ENCODE data around the gene AMH. TPM values are rescaled to one million over a fixed set of nuclear protein-coding genes. Genes with fewer than 3 reads are reported as not detected.
A peak's percentile ranks its signal among the peaks of the same experiment; 100 is the strongest.

Gene AMH
- total RNA-seq, 1 donor from 2014 or later = 1.9 TPM

- no peak overlapping the region for H3K4me3 ChIP-seq
- H3K9me3 ChIP-seq = no peaks in the 10 kb centered on the region
- DNase-seq (no peak), ATAC-seq (no peak)
- H3K27ac ChIP-seq = no peak overlapping the region
- TF ChIP-seq, protein P1, sequence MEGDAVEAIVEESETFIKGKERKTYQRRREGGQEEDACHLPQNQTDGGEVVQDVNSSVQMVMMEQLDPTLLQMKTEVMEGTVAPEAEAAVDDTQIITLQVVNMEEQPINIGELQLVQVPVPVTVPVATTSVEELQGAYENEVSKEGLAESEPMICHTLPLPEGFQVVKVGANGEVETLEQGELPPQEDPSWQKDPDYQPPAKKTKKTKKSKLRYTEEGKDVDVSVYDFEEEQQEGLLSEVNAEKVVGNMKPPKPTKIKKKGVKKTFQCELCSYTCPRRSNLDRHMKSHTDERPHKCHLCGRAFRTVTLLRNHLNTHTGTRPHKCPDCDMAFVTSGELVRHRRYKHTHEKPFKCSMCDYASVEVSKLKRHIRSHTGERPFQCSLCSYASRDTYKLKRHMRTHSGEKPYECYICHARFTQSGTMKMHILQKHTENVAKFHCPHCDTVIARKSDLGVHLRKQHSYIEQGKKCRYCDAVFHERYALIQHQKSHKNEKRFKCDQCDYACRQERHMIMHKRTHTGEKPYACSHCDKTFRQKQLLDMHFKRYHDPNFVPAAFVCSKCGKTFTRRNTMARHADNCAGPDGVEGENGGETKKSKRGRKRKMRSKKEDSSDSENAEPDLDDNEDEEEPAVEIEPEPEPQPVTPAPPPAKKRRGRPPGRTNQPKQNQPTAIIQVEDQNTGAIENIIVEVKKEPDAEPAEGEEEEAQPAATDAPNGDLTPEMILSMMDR (IDR thresholded peaks at IDR 0.05) = peak; percentile 64
- H3K27me3 ChIP-seq (ENCODE audit: low read depth) = no peaks in the 10 kb centered on the region
- intact Hi-C loops (cut with DNase I) = no loop called here
- peaks cover 18% of the 10 kb centered on the region for H3K4me1 ChIP-seq
- no peaks in the 10 kb centered on the region for H3K36me3 ChIP-seq
These were observed 12.5 kb downstream of the AMH start for GRCh38 chr19:2261438-2262172.

DNA sequence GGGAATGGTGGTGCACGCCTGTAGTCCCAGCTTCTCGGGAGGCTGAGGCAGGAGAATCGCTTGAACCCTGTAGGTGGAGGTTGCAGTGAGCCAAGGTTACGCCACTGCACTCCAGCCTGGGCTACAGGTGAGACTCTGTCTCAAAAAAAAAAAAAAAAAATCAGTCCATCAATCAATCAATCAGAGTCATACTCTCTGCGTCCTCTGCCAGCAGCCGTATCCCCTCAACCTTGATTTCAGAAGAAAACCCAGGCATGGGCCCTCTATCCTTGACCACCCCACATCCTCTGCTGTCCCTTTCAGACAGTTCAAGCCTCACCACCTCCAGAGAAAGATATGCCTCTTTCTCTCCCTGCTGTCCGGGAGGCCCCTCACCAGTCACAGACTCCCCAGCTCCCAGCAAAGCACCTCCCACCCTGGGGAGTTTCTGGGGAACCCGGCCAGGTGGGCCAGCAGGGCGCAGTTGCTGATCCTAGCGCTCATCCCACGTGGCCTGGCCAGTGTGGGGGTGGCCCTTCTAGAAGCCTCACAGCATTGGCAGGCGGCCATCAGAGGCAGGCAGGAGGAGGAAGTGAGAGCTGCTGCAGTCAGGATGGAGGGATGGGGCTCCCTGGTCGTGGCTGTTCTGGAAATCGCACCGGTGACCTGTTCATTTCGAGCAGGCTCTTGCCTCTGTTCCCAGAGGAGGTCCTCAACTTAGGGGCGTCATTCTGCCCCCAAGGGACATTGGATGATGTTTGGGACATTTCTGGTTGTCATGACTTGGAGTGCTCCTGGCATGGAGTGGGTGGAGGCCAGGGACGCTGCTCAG, 17.3 kb downstream of the AMH start:
- Histone ChIP-seq H3K4me1 (peaks cover 45% of the 10 kb centered on the region), H3K9me3 (no peaks in the 10 kb centered on the region), H3K27me3 (ENCODE audit: low read depth) (no peaks in the 10 kb centered on the region), H3K36me3 (peaks cover 3% of the 10 kb centered on the region), H3K4me3 (peak overlapping the region; percentile 14), H3K27ac (peak overlapping the region; percentile 20)
- DNase-seq (peak; percentile 94), ATAC-seq (peak in 1 of 2 donors; percentile 20)
- intact Hi-C loops (cut with DNase I) = no loop called here
- TF ChIP-seq, protein P1 (IDR thresholded peaks at IDR 0.05) = no peak

DNA sequence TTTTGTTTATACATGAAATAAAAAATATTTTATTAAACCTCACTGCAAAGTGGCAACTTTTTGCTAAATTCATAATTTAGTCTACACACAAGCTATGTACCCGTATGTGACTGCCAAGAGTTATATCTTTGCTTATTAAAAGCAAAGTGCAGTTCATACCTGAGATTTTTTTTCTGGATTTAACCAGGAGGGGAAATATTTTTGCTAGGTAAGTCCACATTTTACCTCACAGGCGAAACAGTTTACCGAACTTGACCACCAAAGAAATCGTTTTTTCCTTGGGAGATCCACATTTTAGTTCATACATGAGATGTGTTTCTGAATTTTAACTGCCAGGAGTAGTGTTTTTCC, 19.3 kb downstream of the AMH start:
- H3K4me1 ChIP-seq = peaks cover 66% of the 10 kb centered on the region
- ATAC-seq = no peak
- peaks cover 24% of the 10 kb centered on the region for H3K36me3 ChIP-seq

GRCh38 chr19:2268861-2269243, 19.7 kb downstream of the AMH start:
- TF ChIP-seq, protein P1 (IDR thresholded peaks at IDR 0.05) = no peak
- peaks cover 70% of the 10 kb centered on the region for H3K4me1 ChIP-seq
- intact Hi-C loops (cut with DNase I) = no loop called here
- peak overlapping the region; percentile 56 for H3K27ac ChIP-seq
- H3K36me3 ChIP-seq = peaks cover 25% of the 10 kb centered on the region
- peak overlapping the region; percentile 92 for H3K4me3 ChIP-seq
- ATAC-seq (no peak), DNase-seq (no peak)
- H3K9me3 ChIP-seq = no peaks in the 10 kb centered on the region
- no peaks in the 10 kb centered on the region for H3K27me3 ChIP-seq (ENCODE audit: low read depth)

More for the DNA sequence above, 19.3 kb downstream of the AMH start:
- intact Hi-C loops (cut with DNase I) = no loop called here
- TF ChIP-seq, protein P1 (IDR thresholded peaks at IDR 0.05) = no peak
- Histone ChIP-seq H3K4me3 (peak overlapping the region; percentile 92), H3K9me3 (no peaks in the 10 kb centered on the region), H3K27ac (no peak overlapping the region), H3K27me3 (ENCODE audit: low read depth) (no peaks in the 10 kb centered on the region)
- no peak for DNase-seq

GRCh38 chr19:2269244-2270156, 20.4 kb downstream of the AMH start:
- ATAC-seq (peak; percentile 91 to 94), DNase-seq (peak; percentile 98)
- Histone ChIP-seq H3K4me3 (peak overlapping the region; percentile 92), H3K27me3 (ENCODE audit: low read depth) (no peaks in the 10 kb centered on the region), H3K27ac (peak overlapping the region; percentile 99), H3K9me3 (no peaks in the 10 kb centered on the region), H3K4me1 (peaks cover 76% of the 10 kb centered on the region), H3K36me3 (peaks cover 25% of the 10 kb centered on the region)
- TF ChIP-seq, protein P1 (IDR thresholded peaks at IDR 0.05) = peak; percentile 13
- intact Hi-C loops (cut with DNase I) = no loop called here
